GM18873 (cell line): ENCODE results near the gene YKT6.
"Not testable (repeated sequence)": the region's sequence is repeated elsewhere in the genome, so short reads cannot be mapped to it uniquely, and the experiment has no call there.

Source experiments
- ATAC-seq: cut with Tn5 transposase; IDR thresholded peaks from one replicate; pipeline ENCODE4 v1.9.1; 2021; ENCODE audit warnings: mild to moderate bottlenecking, moderate library complexity, moderate number of reproducible peaks; ENCODE audit not compliant: unreplicated experiment, low FRiP score

The YKT6 gene

DNA sequence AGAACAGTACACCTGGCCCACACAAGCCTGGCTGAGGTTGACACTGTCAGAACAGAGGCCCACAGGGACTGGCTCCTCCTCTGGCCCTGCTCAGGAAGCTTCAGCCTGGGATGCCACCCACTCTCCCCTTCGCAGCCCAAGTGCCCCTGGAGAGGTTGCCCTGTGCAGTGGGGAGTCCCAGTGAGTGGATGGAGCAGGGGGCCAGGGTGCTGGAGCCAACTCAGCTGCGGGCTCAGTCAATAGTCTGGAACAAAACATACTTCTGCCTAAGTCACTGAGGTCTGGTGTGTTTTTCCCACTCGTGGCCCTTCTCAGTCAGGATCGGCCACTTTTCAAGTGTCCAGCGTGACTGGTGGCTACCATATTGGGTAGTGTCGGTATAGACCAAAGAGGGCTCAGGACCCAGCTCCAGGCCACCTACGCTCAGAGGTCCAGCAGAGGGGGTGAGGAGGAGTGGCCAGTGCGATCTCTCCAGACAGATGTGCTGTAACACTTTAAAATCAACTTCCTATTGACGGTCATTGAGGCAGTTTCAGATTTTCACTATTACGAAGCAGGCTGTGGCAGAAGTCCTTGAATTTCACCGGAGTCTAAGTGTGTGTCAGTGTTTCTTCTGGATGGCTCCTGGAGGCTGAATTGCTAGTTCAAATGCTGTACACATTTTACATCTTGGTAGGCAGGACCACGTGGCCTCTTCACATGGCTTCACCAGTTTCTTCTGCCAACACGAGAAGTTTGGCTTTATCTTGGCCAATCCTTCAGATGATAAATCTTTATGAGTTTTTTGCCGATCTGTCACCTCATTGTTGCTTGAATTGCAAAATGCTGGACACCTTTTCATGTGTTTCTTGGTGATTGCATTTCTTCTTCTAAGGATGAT, 10.5 kb upstream of the YKT6 start:
- ATAC-seq = no peak

DNA sequence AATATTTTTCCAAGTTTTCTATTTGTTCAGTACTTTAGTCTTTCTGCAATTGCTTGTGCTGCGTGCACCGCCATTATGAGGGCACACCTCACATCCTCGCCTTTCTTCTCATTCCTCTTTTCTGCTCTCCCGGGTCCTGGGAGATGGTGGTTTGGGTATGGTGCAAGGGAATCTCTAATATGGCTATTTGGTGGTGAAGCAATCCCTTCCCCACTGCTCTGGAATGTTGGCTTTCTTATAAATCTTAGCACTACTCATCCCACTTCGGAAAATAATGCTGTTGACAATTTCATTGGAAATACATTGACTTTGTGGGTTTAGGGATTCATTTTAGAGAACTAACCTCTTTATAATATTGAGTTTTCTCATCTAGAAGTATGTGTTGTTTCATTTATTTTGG, 9.6 kb upstream of the YKT6 start:
- ATAC-seq = no peak

DNA sequence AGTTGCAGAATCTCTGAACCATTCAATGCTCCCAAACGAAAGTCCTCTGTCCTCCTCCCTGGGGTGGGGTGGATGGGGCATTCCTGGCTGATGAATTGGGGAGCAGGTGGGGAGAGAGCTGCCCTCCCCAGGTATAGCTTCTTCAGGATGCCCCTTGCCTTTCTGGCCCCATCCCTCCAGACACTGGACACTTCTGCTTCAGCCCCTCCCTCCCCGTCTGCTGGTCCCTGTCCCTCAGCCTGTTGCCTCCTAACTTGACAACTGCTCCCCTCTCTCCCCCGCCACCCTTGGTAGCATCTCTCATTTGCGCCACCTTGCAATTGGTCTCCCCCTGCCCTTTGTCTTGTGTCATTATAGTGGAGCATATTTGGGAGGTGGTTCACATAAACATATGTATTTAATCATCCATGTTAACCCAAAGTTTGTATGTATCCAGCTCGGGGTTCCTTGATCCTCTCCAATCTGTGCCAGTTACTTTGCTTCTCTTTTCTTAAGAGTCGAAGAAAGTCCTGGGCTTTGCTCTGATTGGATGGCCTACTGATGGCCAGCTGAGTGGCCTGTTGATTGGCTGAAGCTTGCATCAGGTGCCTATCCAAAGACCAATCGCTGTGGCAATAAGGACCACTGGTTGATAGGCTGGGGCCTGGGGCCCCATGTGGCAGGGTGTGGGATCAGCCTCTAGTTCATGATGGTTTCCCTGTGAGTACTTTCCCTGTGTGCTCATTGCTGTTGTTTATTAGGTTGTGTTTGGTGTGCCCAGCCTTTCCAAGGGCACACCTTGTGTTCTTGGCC, 7.6 kb upstream of the YKT6 start:
- no peak for ATAC-seq

DNA sequence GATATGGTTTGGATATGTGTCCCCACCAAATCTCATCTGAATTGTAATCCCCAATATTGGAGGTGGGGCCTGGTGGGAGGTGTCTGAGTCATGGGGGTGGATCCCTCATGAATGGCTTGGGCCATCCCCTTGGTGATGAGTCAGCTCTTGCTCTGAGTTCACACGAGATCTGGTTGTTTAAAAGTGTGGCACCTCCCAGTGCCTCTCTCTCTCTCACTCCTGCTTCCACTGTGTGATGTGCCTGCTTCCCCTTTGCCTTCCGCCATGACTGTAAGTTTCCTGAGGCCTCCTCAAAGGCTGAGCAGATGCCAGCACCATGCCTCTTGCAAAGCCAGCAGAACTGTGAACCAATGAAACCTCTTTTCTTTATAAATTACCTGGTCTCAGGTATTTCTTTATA, 6.7 kb upstream of the YKT6 start:
- no peak for ATAC-seq

DNA sequence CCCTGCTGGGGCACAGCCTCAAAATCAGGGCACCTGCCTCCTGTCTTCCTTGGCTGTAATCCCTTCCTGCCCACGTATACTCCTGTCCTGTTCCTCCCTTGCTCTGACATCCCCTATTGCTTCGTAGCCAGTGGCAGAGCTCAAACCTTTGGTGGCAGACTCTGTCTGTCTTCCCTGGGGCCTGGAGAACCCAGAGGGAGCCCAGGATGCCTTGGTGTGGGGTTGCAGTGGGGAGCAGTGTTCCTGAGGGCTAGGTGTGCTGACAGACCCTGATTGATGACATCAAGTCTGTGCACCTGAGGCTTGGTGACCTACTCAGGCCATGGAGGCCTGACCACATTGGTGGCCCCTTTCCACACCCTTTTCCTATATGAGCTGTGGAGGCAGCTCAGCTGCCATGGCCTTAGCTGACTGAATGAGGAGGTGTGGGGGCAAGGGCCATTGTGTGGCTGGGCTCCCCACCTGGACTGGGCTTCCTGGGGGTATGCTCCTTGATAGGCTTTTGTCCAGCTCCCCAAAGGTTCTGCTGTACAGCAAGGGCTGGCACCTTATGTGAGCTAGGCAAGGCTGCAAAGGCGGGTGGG, 6.1 kb upstream of the YKT6 start:
- ATAC-seq = no peak

DNA sequence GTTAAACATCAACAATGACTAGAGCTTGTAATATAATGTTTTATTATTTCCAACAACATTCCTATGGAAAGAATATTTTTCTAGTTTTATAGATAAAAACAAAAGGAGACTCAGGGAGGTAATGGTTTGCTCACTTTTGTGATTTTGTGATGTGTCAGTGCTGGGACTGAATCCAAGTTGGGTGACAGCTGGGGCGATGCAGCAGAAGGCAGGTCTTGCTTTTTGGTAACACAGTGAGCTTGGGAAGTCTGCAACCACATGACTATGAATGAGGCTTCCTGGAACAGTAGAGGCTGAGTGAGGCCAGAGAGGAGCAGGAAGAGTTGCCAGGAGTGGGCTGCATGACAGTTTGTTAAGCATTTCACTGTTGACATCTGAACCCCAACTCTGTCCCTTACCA, 4.9 kb upstream of the YKT6 start:
- ATAC-seq = no peak

DNA sequence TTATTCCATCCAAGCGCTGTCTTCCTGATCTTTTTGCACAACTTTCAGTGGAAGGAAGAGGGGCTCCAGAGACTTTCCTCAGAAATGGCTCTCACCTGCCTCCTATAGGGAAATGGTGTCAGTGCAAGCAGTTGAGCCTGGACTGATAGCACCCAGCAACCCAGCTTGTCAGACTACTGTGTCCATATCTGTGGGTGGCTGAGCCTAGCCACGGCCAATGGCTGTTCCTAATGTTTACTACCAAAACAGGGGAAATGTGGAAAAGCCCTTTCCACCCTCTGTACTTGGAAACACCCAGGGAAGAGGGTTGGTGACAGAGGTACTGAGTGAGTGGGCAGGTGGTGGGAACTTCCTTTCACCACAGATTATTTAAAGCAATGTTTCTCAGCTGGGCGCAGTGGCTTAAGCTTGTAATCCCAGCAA, 4.3 kb upstream of the YKT6 start:
- ATAC-seq = no peak

DNA sequence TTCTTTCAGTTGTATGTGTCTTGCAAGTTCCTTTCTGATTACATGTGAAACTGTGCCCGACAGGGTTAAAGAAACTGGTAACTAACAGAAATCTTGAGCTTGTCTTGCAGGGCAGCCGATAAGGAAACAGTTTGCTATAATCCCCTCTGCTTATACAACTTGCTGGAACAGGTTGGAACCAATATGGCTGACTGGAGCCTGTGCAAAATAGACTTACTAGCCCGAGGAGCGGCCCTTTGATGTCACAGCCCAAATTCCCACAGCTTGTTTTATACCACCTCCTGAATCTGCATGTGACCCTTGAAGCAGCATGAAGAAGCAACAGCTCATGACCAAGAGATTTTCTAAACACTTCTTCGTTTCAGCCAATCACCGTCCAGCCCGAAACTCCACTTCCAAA, 3.3 kb upstream of the YKT6 start:
- no peak for ATAC-seq

DNA sequence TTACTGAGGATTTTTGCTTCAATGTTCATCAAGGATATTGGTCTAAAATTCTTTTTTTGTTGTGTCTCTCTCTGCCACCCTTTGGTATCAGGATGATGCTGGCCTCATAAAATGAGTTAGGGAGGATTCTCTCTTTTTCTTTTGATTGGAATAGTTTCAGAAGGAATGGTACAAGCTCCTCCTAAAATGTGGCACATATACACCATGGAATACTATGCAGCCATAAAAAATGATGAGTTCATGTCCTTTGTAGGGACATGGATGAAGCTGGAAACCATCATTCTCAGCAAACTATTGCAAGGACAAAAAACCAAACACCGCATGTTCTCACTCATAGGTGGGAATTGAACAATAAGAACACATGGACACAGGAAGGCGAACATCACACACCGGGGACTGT, 615 bp upstream of the YKT6 start:
- not testable (repeated sequence) for ATAC-seq

DNA sequence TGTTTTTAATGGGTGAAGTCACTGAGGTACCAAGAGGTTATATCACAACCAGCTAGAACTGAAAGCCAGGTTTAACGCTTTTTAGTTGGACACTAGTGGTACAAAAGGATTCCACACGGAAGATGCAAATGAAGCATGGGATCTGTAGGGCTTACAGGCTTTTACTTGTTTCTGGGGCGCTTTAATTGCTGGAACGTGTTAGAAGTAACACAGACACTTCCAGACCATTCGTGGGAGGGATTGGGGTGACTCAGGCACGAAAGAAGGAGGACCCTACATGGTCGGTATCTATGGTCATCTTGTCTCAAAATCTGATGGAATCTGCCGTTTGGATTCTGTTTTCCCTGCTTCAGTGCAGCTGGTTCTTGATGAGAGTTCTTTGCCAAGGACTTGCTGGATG, 1.0 kb downstream of the YKT6 start:
- no peak for ATAC-seq

DNA sequence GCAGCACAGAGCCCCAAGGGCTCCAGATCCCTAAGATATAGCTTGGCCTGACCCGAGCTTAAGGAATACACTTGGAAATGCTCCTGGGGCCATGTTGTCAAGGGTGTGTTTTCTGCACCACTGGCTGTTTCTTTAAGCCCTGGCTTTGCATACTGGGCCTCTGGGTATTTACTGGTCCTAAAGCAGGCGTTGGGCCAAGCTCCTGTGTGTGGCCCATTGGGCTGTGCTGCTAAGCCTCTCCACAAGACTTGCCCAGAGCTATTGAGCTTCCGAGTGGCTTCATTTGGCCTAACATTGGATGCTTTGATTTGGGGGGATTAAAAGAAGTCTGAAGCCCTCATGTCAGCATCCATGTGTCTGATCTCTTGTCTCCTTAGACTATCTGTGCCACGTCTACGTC, 5.2 kb downstream of the YKT6 start:
- ATAC-seq = no peak

DNA sequence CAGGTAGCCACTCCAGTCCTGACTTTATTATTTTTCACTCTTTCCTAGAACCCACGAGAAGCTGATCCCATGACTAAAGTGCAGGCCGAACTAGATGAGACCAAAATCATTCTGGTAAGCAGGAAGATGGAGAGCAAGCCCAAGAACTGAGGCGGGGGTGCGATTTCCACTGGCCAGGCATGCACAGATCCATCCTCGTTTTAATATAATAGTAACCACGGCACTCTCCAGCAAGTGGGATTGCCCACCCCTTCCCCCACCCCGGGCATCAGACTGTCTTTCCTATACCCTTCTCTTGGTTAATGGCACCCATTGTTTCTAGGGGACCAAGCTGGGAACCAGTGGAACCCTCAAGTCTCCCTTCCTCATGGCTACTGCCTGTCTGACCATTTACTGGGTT, 7.3 kb downstream of the YKT6 start:
- no peak for ATAC-seq

DNA sequence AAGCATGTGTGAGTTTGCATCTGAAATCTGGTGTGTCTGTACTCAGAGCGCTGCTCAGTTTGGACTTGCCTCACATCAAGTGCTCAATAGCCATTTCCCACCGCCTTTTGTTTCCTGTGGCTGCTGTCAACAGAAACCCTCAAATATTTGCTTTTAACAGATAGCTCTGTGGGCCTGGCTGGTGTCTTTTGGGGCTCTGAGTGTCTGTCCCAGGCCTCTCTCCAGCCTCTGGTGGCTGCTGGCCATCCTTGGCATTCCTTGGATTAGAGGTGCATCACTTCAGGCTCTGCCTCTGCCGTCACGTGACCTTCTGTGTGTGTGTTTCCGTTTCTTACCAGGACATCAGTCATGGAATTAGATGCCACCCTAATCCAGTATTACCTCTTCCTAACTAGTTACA, 9.3 kb downstream of the YKT6 start:
- no peak for ATAC-seq

DNA sequence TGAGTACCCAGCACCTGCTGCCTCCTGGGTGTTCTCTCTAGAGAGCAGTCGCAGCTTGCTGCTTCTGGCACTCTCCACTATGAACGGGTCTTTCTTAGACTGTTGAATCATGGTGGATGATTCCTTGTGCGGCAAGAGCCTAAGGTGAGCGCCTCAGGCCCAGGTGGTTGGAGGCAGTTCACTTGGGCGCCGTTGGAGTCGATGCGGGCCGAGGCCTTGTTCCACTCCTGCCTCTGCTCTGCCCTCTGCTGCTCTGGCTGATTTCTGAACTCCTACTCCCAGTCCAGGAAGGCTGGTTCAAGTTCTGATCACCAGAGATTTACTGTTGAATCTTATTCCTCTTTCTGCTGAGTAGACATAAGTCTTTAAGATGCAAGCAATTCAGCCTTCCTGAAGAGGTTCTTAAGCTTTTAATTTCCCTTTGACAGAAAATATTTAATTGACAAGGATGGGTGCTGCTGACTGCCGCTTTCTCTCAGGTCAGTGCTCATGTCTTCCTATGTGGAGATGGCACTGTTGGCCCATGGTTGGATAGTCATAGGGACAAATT, 10.4 kb downstream of the YKT6 start:
- no peak for ATAC-seq

DNA sequence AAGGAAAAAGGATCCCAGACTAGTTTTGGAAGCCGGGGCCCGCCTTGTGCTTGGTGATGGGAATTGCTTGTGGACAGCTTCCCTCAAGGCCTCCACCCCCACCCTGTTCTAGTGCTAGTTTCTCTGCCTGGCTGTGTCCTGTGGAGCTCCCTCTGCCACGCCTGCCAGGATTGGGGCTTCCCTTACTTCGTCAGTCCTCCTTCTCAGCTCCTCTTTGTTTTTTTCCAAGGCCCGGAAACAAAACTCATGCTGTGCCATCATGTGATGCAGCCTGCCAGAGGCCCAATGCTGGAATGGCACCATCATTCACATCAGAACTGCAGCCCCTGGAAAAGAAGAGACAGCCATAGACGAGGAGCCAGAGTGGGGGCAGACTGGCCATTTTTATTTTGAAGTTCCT, 11.2 kb downstream of the YKT6 start:
- no peak for ATAC-seq

DNA sequence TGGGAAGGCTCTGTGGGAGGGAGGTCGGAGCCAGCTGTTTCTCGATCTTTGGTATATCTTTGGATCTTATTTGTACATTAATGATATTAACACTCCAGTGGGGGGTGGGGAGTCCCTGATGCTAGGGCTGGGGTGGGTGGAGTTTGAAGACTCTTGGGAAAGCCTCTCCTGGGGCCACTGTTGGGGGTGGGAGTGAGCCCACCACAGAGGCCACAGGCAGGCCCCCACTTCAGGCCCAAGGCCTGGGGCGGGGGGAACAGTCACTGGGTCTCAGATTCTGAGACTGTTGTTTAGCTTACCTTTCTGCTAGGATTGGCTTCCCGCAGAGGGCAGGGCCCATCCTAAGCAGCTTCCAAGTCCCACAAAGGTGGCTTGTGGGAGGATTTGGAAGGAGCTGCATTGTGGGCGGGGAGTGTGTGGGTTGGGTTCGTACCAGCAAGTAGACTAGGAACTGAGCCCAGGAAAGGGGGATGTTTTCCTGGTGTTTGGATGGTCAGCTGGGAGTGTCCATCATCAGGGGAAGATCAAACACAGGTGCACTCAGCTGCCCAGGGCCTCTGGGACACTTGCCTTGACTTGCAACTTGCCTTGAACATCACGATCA, 11.9 kb downstream of the YKT6 start:
- no peak for ATAC-seq

DNA sequence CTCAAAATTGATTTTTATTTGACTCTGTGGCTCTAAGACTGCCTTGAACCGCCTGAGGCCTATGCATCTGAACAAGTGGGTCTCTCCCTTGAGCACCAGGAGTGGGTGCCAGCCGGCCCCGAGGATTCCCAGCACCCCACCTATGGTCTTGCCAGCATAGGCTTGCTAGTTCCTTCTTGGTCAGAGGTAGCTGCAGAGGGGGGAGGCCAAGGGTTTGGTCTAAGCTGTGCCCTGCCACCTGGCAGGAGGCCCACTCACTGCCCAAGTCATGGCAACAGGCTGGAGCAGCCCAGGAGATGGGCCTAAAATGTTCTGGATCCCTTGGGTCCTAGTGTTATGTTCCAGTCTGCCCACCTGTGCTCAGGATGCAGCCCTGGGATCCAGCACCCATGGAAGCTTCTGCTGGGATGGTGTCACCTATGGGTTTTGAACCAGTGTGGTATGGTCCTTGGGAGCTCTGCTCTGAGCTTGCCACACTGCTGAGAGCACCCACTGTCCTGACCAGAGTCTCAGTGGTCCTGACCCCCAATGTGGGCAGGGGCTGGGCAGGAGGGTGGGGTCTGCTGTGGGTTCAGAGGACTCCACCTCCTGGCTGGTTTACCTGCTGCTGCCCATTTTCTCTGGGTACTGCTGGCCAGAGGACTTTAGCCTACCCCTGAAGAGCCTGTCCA, 12.6 kb downstream of the YKT6 start:
- no peak for ATAC-seq

DNA sequence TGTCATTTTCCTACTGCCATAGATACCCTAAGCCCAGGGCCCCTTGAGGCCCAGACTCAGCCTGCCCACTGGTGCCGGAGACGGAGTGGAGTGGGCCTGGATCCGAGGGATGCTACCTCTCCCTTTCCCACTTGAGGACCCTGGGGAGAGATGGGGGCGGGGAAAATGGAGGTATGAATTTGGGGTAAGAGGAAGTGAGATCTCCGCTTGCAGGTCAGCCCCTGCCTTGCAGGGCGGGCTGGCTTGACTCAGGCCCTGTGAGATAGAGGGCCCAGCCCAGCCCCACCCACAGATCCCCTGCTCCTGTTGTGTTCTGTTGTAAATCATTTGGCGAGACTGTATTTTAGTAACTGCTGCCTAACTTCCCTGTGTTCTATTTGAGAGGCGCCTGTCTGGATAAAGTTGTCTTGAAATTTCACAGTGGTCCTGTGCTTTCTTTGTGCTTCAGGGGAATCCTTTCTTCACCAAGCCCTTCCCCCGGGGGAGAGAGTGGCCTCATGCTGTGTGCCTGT, 13.2 kb downstream of the YKT6 start:
- no peak for ATAC-seq

DNA sequence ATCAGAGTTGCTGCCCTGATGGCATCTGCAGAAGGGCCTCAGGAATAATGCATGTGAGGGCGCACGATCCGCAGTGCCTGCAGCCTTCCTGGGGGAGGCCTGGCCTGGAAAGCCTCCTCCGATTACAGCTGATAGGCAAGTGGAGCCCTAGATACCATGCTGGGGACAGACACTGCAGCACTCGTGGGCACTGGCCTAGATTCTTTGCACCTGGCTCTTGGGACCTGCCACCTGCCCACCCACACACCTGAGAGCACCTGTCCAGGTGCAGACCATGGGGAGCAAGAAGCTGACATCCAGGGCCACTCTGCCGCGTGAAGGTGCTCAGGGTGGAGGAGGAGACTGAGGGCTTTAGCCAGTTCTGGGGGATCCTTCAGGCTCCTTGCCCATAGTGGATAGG, 14.8 kb downstream of the YKT6 start:
- ATAC-seq = no peak

DNA sequence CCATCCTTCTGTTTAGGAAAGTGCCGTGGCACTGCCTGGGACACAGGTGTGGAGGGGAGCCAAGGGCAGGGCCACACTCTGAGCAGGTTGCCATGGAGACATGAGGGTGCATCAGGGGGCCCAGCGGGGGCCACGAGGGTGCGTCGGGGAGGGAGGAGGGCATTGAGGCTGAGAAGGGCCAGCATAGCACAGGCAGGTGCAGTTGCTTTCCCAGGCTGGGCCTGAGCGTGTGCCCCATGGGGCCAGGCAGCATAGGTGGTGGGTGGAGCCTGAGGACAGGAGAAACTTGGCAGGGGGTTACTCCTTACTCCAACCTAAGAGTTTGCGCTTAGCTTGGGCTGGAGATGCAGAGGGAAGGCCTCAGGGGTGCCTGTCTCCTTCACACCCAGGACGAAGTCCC, 15.2 kb downstream of the YKT6 start:
- no peak for ATAC-seq
